Stimulated activated CD4-positive, alpha-beta T cell treated with anti-CD3 and anti-CD28 coated beads, TNF-alpha, amount 100 ng/mL, for 48 hours (primary cell): ENCODE measurements around the gene A1BG.
"Not testable (repeated sequence)": the region's sequence is repeated elsewhere in the genome, so short reads cannot be mapped to it uniquely, and the experiment has no call there.

Source experiments
- DNase-seq, 3 donors: peaks; one replicate each; pipeline ENCODE4 v3.0.0-alpha.2; 2020; ENCODE audit warnings: low read depth in 3 of 3

A1BG gene

DNA sequence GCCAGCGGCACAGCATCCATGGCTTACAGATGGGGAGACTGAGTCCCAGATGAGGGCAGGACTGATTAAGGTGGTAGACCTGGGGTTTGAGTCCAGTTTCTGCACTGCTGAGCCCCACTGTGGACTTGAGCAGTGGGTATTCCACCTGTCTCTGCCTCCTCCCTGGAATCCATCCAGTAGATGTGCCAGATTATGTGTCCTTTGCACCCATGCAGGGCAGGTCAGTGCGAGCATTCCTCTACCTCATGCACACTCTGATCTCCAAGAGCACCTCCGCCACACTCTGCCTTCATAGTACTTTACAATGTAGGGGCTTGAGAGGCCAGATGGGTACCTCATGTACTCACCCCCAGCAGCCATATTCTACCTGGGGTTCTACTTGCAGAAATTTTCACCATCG is 16.5 kb downstream of the A1BG start:
- DNase-seq: no peak

DNA sequence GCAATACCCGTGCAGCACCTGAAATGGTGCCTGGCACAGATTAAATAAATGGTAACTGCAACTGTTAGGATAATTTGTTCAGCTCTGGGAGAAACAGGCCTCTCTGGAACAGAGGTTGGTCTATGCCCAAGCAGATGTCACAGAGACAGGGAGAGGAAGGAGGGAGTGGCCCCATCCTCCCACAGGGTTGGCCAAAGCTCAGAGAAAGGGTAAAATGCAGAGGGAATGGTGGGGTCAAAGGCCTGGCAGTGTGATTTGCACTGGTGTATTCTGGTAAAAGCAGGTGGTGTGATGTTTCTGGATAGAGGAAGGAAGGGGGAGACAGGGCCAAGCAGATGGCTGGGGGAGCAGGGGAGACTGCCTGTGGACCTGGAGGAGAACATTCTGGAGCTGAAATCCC is 17.1 kb downstream of the A1BG start:
- no peak for DNase-seq

DNA sequence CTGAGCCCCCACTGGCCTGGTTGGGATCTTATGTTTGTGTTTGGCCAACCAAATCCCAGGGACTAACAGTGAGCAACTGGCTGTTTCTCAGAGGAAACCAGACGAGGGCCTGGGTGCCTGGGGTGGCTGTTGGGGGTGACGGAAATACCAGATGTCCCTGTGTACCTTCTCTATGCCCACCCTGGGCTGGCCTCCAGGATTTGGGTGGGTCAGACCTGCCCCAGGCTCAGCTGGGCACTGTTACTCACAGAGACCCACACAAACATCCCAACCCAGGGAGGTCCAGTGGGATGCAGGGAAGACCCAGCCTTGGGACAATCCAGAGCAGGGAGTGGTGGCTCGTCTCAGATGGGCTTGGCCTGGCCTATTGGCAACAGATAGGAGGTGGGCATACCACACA is 17.7 kb downstream of the A1BG start:
- no peak for DNase-seq

DNA sequence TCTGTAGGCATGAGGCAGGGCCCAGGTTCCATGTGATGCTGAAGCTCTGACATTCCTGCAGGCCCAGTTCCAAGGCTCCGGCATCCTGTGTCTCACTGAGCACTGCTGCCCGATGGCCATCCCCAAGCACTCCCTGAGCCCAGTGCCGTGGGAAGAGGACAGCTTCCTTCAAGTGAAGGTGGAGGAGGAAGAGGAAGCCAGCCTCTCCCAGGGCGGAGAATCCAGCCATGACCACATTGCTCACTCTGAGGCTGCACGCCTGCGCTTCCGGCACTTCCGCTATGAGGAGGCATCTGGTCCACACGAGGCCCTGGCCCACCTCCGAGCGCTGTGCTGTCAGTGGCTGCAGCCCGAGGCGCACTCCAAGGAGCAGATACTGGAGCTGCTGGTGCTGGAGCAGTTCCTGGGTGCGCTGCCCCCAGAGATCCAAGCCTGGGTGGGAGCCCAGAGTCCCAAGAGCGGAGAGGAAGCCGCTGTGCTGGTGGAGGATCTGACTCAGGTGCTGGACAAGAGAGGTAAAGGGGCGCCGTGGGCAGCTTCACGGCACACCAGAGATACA is 18.5 kb downstream of the A1BG start:
- no peak for DNase-seq

DNA sequence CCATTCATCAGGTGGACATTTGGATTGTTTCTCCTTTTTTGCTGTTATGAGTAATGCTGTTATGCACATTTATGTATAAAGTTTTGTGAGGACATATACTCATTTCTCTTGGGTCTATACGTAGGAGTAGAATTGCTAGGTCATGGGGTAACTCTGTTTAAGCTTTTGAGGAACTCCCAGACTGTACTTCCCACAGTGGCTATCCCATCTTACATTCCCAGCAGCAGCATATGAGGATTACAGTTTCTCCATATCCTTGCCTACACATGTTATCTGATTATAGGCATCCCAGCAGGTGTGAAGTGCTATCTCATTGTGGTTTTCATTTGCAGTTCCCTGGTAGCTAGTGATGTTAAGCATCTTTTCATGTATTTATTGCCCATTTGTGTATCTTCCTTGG is 20.6 kb downstream of the A1BG start:
- DNase-seq: no peak

DNA sequence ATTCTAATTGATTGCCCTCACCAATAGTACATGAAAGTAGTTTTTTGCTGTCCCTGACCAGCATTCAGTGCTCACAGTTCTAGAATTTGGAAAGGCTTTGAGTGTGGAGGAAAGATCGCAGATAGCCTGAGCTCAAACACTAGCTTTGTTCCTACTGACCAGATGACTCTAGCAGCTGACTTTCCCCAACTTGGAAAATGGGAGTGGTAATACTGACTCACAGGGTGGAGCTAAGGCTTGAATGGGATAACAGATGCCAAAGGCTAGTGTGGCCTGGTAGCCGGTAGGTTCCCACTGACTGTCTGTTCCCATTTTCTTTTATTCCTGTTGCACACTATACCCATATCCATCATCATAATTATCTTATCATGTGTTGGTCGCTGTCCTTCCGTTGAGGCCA is 22.8 kb downstream of the A1BG start:
- DNase-seq: no peak

DNA sequence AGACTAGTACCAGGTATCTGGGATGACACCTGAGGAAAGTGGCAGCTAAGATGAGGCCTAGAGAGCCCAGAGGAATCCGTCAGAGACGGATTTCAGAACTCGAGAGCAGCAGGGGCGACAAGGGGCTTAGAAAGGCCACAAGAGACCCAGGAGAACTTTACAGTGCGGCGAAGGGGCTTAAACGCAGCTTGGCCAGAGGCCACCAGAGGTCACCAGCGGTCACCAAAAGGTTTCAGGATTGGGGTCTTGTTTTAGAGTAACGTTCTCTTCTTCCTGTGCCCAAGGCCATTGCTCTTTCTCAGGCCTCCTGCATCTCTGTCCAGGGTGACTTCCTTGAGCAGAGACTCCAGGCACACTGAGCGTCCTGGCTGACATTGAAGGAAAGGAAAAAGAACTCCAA is 24.3 kb downstream of the A1BG start:
- no peak for DNase-seq

DNA sequence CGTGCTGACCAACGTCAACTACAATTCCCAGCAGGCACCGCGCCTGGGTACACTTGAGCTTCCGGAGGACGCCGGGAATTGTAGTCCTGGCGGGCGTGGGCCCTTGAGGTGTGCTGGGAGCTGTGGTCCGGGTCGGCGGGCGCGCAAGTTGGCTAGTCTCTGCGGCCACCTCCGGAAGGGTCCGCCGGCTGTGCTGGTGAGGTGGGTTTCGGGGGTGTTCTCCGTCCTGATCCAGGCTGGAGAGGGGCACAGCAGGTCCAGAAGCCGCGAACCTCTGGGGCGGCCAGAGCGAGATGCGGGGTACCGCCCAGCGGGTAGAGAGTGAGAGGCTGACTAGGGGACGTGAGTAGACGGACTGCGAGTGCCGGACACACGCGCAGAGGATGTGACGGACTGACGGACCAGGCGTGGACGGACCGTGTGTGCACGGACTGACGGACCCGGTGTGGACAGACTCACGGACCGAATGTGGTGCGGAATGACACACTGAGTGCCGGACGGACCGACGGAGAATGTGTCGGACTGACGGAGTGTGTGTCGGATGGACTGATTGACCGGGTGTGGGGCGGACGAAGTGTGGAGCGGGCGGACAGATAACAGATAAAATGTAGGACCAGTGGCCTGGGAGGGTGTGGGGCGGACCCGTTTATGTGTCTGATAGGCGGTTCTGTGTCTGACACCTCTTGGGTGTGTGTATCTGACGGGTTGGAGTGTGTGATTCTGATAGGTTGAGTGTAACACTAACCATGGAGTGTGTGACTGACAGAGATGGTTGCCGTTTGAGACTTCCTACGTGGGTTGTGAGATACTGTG is 26.2 kb downstream of the A1BG start, which contains the start of gene ZSCAN22:
TSS of gene ZSCAN22 (plus strand) at position 81 of the 813 bp plus-strand sequence. CDS start 7,809 bp downstream, outside the sequence.
- DNase-seq: peak; percentile 85 to 90 (median 88)

DNA sequence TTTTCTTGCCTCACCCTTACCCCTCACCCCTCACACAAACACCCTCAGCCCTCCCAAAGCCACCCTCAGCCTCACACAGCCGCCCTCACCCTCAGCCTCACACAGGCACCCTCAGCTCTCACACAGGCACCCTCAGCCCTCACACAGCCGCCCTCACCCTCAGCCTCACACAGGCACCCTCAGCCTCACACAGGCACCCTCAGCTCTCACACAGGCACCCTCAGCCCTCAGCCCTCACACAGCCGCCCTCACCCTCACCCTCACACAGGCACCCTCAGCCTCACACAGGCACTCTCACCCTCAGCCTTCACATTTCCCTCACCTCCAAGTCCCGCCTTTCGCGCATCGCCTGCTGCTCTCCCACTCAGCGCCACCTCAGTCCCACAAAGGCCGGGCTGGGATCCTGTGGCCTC is 26.8 kb downstream of the A1BG start:
- DNase-seq: no peak

DNA sequence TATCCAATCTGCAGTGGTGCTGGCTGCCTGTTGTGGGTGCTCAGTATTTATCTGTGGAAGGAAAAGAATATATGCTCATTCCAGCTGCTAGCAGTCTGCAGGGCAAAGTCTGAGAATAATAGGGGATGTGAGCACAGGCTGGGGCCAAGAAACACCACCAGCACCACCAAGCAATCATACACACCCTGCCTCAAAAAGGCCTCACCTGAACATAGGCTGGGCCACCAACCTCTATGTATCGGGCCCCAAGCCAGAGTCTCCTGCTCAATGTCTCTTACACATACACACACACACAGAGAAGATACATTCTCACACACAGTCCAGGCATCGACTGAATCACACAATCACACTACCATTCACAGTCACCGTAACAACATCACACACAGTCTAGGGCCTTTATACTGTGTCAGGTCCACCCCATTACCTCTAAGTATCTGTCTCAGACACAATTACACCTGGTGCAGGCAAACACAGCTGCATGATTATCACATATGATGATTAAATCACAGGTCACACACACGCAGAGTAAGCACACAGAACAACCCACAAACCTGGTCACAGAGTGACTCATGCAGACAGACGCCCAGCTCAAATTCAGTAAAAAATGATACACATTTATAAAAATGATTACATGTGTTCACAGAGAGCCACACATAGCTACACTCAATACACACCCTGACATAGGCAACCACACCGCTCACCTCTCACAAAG is 27.8 kb downstream of the A1BG start:
- DNase-seq: no peak

DNA sequence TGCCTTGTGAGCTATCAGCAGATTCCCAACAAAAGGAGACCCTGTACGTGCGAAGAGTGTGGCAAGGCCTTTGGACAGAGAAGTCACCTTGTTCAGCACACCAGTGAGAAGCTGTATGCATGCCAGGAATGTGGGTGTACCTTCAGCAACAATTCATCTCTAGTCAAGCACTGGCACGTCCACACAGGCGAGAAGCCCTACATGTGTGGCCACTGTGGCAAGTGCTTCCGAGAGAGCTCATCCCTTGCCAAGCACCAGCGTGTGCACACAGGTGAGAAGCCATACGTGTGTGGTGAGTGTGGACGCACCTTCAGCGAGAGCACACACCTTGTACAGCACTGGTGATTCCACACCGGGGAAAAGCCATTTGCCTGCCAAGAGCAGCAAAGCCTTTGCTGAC is 34.1 kb downstream of the A1BG start:
- no peak for DNase-seq

DNA sequence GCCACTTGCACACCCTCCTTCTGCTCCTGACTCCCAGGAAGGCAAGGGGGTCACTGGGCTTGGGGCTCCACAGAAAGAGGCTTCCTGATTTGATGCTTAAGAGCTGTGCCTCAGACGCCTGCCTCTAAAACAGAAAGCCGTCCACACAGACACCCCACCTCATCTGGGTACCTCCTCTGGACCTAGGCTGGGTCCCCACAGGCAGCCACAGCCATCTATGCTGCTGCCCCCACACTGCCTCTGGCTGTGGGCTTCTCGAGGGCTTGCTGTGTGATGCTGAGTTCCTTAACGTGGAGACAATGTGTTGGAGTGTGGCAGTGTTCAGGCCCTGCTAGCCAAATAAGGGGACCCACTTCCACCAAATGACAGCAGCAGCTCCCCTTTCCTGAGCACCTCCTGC is 35.0 kb downstream of the A1BG start:
- DNase-seq: no peak

DNA sequence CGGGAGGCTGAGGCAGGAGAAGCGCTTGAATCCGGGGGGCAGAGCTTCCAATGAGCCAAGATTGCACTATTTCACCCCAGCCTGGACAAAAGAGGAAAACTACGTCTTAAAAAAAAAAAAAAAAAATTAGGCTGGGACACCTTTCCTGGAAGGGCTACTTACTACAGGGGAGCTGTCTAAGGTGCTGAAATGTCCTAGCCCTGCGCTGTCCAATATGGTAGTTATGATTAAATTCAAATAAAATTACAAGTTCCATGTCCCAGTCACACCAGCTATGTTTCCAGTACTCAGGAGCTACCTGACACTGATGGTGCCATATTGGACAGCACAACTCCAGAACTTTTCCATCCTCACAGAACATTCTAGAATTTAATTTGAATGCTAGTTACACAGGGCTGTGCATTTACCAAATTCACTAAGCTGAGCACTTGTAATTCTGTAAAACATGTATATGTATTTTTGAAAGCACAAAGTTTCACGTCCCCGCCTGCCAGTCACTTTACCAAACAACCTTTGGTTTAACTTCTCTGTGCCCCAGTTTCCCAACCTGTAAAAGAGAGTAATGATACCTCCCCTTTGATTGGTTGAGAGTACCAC is 35.7 kb downstream of the A1BG start:
- no peak for DNase-seq

DNA sequence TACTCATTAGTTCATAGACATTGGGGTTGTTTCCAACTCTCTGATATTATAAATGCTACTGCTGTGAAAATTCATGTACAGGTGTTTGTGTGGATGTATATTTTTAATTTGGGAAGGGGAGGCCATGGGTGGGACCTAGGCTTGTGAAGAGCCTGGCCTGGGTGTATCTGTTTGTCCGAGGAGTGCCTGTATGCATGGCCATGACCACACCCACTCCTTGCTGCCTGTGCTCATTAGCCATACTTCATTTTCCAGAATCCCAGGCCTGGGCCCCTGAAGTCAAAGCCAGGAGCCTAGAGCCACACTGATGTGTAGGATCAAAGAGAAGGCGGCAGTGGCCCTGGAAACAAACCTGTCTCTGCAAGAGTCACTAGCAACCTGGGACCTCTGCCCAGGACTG is 37.7 kb downstream of the A1BG start:
- DNase-seq: no peak

DNA sequence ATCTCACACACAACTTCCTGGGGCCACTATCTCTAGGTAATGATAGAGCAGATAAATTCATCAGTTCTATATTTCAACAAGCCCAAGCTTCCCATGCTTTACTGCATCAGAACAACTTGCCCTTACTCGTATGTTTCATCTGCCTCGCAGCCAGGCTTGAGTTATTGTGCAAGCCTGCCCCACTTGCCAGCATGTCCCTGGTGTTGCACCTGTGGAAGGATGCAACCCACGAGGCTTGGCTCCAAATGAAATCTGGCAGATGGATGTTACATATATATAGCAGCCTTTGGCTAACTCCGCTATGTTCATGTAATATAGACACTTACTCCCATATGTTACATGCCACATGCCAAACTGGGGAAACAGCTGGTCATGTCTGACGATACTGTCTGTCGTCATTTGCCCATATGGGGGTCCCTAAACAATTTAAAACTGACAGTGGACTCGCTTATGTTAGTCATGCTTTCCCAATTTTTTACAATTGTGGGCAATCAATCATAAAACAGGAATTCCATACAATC is 41.9 kb downstream of the A1BG start:
- no peak for DNase-seq

DNA sequence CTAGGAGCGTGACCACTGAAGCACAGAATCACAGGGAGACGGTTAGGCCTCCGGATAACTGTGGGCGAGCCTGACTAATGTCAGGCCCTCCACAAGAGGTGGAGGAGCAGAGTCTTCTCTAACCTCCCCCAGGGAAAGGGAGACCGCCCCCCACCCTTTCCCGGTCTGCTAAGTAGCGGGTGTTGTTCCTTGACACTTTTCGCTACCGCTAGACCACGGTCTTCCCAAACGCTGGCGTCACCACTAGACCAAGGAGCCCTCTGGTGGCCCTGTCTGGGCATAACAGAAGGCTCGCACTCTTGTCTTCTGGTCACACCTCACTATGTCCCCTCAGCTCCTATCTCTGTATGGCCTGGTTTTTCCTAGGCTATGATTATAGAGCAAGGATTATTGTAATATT is 42.6 kb downstream of the A1BG start:
- not testable (repeated sequence) for DNase-seq

DNA sequence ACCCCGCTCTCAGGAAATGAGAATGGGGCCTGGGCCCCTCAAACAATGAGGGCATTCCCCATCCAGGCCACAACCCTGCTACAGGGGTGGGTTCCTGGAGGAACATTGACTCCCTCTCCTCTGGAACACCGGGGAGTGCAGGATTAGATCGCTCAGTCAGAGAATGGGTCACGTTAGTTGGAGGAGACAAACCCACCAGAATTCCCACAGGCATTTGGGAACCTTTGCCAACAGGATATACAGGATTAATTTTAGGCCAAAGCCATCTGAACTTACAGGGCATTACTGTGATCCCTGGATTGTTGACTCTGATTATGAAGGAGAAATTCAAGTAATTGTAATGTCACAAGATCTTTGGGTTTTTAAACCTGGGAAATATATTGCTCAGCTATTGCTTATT is 45.6 kb downstream of the A1BG start:
- no peak for DNase-seq

DNA sequence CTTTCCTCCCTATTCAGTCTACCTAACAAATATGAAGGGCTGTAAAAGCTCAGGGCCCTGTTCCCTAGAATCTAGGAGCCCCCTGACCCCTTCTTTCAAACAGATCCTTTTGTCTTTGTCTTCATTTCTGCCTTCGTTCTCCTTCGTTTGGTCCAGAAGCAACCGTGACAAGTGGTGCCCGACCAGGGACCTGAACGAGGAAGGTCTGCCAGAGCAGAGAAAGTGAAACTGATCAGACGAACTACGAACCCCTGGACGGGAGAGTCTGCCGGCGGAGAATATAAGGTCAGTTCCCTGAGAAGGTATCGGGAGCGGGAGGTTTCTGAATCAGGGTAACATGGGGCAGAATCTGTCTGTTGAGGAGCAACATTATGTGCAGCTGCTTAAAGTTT is 47.4 kb downstream of the A1BG start:
- DNase-seq: no peak

DNA sequence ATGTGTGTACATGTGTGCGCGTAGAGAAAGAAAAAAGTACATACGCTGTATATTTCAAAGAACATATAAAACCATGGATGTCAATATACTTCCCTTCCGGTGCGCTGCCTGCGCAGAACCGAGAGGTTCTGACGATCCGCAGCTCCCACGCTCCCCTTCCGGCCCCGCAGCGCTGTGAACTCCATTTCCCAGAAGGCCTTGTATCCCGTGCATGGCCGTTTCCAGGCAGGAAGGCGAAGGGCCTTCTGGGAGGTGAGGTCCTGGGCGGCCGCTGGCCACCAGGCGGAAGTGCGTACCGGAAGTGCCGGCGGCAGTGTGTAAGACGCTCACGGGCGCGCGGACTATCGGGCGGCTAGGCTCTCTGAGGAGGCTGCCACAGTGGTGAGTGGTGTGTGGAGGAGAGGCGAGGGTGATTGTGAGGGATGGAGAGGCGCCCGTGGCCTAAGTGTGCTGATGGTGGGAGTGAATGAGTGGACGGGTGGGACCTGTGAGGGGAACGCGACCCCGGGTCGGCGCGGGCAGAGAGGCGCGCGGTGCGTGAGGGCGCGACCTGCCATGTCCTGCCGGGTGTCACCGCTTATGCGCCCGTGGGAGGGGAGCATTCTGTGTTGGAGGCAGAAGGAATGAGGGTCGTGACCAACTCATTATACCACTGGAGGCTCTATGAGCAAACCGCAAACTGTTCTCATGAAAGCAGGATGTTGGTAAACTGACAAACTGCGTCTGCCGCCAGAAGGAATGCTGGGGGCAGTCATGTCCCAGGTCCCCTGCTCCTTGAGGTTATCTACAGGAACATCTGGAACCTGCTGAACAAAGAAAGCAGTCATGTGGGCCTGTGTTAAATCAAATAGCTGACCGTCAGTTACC is 48.0 kb downstream of the A1BG start, which contains the start of gene ERVK3-1:
TSS of gene ERVK3-1 (plus strand) at position 313 of the 867 bp plus-strand sequence. CDS start 6,792 bp downstream, outside the sequence.
- DNase-seq: peak; percentile 85 to 93 (median 89)

DNA sequence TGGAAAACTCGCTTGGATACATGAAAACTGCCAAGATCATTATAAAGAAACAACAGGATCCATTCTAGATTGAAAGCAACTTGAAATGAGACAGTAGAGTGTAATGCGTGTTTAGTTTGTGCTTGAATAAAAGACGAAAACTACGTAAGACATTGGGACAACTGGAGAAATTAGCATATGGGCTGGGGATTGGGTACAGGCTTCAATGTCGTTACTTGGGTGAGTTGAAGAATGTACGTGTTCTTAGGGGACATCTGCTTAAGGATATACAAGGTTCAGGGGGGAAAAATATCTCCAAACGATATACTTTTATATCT is 48.6 kb downstream of the A1BG start:
- no peak for DNase-seq

DNA sequence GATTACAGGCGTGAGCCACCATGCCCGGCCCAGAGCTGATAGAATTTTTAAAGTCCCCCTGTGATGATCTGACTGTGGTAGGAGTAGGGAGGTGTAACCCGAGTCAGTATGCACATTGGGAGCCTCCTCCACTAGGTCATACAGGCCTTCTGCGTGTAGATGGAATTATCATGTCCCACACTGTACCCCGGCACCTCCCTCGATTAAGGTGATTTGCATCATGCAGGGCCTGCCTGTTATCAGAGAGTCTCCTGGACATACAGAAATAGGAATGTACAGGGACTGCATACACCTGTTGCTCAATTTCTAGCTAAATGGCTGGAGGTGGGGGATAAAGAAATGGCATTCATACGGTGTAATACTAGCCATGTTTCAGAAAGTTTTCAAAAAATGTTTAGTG is 49.0 kb downstream of the A1BG start:
- DNase-seq: no peak
